Stimulated activated CD4-positive, alpha-beta T cell treated with anti-CD3 and anti-CD28 coated beads, Interleukin-1b, Interleukin-23, amount 100 ng/mL, for 1 hour (primary cell): ENCODE data around the gene PDF.
"Not testable (repeated sequence)": the region's sequence is repeated elsewhere in the genome, so short reads cannot be mapped to it uniquely, and the experiment has no call there.

Source experiments
- DNase-seq, 2 donors: peaks; one replicate each; pipeline ENCODE4 v3.0.0-alpha.2; 2020; ENCODE audit warnings: low read depth in 2 of 2

Gene PDF

GRCh38 chr16:69330286-69331109 is at the start of gene PDF:
Gene PDF (minus strand): TSS chr16:69330588. CDS start chr16:69330570, 18 bp downstream.
- DNase-seq, result peak; percentile 58 to 67

GRCh38 chr16:69378760-69379159 is 48.4 kb upstream of the PDF start:
- no peak for DNase-seq

GRCh38 chr16:69378036-69378435 is 47.6 kb upstream of the PDF start:
- DNase-seq, result no peak

GRCh38 chr16:69376393-69377059 is 46.1 kb upstream of the PDF start:
- DNase-seq, result no peak

GRCh38 chr16:69373019-69373418 is 42.6 kb upstream of the PDF start:
- no peak for DNase-seq

GRCh38 chr16:69371564-69371963 is 41.2 kb upstream of the PDF start:
- DNase-seq, result no peak

GRCh38 chr16:69368866-69369265 is 38.5 kb upstream of the PDF start:
- no peak for DNase-seq

- DNase-seq, result no peak
Observed at GRCh38 chr16:69367980-69368379, 37.6 kb upstream of the PDF start.

- DNase-seq, result no peak
Observed at GRCh38 chr16:69366431-69366830, 36.0 kb upstream of the PDF start.

- DNase-seq, result no peak
Observed at GRCh38 chr16:69365901-69366300, 35.5 kb upstream of the PDF start.

- no peak for DNase-seq
Observed at GRCh38 chr16:69364088-69364487, 33.7 kb upstream of the PDF start.

GRCh38 chr16:69363281-69363717 is 32.9 kb upstream of the PDF start:
- DNase-seq, result no peak

GRCh38 chr16:69360070-69360469 is 29.7 kb upstream of the PDF start:
- DNase-seq, result not testable (repeated sequence)

- DNase-seq, result no peak
Observed at GRCh38 chr16:69351309-69352027, 21.1 kb upstream of the PDF start, which contains the start of gene TMED6. Gene TMED6 (minus strand): TSS chr16:69351786. CDS start chr16:69351753, 33 bp downstream.

- no peak for DNase-seq
Observed at GRCh38 chr16:69350536-69351133, 20.2 kb upstream of the PDF start.

- no peak for DNase-seq
Observed at GRCh38 chr16:69349536-69349935, 19.1 kb upstream of the PDF start.

- no peak for DNase-seq
Observed at GRCh38 chr16:69348222-69348621, 17.8 kb upstream of the PDF start.

- no peak for DNase-seq
Observed at GRCh38 chr16:69346683-69347082, 16.3 kb upstream of the PDF start.

GRCh38 chr16:69345923-69346322 is 15.5 kb upstream of the PDF start:
- DNase-seq, result no peak

GRCh38 chr16:69344171-69344570 is 13.8 kb upstream of the PDF start:
- no peak for DNase-seq

- DNase-seq, result no peak
Observed at GRCh38 chr16:69340095-69340644, 9.8 kb upstream of the PDF start.
